ENCODE data around the gene BLOC1S5. TPM values are rescaled to one million over a fixed set of nuclear protein-coding genes. Genes with fewer than 3 reads are reported as not detected.

BLOC1S5 gene
- total RNA-seq, 2 donors from 2014 or later = 7.3 to 7.8 TPM

DNA sequence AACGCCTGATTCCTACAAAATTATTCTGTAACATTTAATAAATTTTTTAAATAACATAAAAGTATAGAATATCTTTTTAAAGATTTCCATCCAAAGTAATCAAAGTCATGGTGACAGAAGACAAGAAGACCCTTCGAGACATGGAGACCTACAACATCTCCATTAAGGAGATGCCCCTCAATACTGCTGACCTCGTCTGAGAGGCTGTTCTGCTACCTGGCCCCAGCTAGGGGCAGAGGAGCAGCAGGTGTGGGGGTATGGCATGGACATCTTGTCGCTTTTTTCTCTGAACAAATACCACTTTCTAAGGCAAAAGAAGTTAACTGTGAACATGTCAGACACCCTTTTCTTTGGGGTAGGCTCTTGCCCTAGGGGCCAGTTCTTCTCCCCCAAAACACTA lies 44.1 kb downstream of the BLOC1S5 start:
- Histone ChIP-seq H3K9me3 (no peaks in the 10 kb centered on the region), H3K4me3 (no peak overlapping the region), H3K27me3 (no peaks in the 10 kb centered on the region), H3K36me3 (no peaks in the 10 kb centered on the region), H3K27ac (no peak overlapping the region), H3K4me1 (no peaks in the 10 kb centered on the region)
- DNase-seq (ENCODE audit: low spot score) = no peak
- no peak for TF ChIP-seq CTCF (IDR thresholded peaks at IDR 0.05)

DNA sequence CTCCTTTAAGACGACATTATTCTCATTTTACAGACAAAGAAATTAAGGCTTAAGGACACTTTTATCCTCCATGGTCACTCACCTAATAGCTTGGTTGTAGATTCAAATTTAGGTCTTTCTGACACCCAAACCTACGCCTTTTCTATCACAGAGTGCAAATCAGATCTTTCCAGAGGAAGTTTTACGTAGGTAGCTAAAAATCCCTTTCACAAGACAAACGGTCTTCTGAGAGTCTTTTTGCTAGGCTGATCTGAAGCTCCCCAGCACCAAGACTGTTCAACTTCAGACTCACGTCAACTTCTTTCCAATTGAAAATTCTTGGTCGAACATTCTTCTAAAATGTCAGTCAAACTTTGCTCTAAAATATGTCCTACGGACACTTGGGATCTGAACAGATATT lies 46.5 kb downstream of the BLOC1S5 start:
- DNase-seq (ENCODE audit: low spot score) = no peak
- TF ChIP-seq CTCF (IDR thresholded peaks at IDR 0.05) = no peak
- H3K4me3 ChIP-seq = no peak overlapping the region
- H3K27ac ChIP-seq = no peak overlapping the region
- H3K36me3 ChIP-seq = no peaks in the 10 kb centered on the region
- no peaks in the 10 kb centered on the region for H3K4me1 ChIP-seq
- no peaks in the 10 kb centered on the region for H3K27me3 ChIP-seq
- H3K9me3 ChIP-seq = no peaks in the 10 kb centered on the region

GRCh38 chr6:8017276-8017701 lies 46.9 kb downstream of the BLOC1S5 start:
- Histone ChIP-seq H3K4me1 (no peaks in the 10 kb centered on the region), H3K27ac (no peak overlapping the region), H3K4me3 (no peak overlapping the region), H3K27me3 (no peaks in the 10 kb centered on the region), H3K9me3 (no peaks in the 10 kb centered on the region), H3K36me3 (no peaks in the 10 kb centered on the region)
- no peak for DNase-seq (ENCODE audit: low spot score)
- no peak for TF ChIP-seq CTCF (IDR thresholded peaks at IDR 0.05)

- DNase-seq (ENCODE audit: low spot score) = no peak
Measured at GRCh38 chr6:8014947-8015346, 49.2 kb downstream of the BLOC1S5 start.

DNA sequence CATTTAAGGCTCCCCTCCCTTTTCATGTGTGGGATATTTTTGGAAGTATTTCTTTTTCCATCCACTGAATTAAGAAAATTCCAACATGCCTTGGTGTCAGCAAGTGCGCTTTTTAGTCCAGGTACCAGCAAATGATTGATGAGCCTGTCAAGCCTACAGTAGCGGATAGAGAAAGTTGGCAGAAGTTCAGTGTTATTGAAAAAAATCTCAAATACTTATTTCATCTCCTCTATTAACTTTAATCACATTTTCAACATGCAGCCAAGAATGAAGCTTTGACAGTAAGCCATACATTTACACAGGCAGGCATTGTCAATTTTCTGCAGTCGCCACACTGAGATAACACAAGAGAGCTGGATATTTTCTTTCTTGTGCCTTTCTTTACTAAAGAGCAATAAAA lies 50.4 kb downstream of the BLOC1S5 start:
- Histone ChIP-seq H3K27me3 (no peaks in the 10 kb centered on the region), H3K27ac (no peak overlapping the region), H3K9me3 (no peaks in the 10 kb centered on the region), H3K4me3 (no peak overlapping the region), H3K4me1 (no peaks in the 10 kb centered on the region), H3K36me3 (no peaks in the 10 kb centered on the region)
- no peak for DNase-seq (ENCODE audit: low spot score)
- TF ChIP-seq CTCF (IDR thresholded peaks at IDR 0.05) = no peak

More at GRCh38 chr6:8014947-8015346, 49.2 kb downstream of the BLOC1S5 start:
- H3K4me3 ChIP-seq = no peak overlapping the region
- no peaks in the 10 kb centered on the region for H3K9me3 ChIP-seq
- H3K27me3 ChIP-seq = no peaks in the 10 kb centered on the region
- H3K36me3 ChIP-seq = no peaks in the 10 kb centered on the region
- no peak overlapping the region for H3K27ac ChIP-seq
- no peaks in the 10 kb centered on the region for H3K4me1 ChIP-seq
- no peak for TF ChIP-seq CTCF (IDR thresholded peaks at IDR 0.05)

GRCh38 chr6:8006208-8006607 lies 58.0 kb downstream of the BLOC1S5 start:
- no peak for DNase-seq (ENCODE audit: low spot score)
- peak in 1 of 2 donors; percentile 64 for TF ChIP-seq CTCF (IDR thresholded peaks at IDR 0.05)
- Histone ChIP-seq H3K9me3 (no peaks in the 10 kb centered on the region), H3K4me3 (no peak overlapping the region), H3K4me1 (no peaks in the 10 kb centered on the region), H3K27ac (no peak overlapping the region), H3K27me3 (no peaks in the 10 kb centered on the region), H3K36me3 (no peaks in the 10 kb centered on the region)

All from right atrium auricular region (tissue), 2 donors.